Hematopoietic multipotent progenitor cell treated with erythropoietin and hydrocortisone succinate and interleukin-3 and kit ligand, for 8 days (in vitro differentiated cells): ENCODE measurements around the gene SFTPD.

Experiments used
- DNase-seq: peaks from one replicate; pipeline ENCODE4 v3.0.0-alpha.2; 2015

The SFTPD gene

DNA sequence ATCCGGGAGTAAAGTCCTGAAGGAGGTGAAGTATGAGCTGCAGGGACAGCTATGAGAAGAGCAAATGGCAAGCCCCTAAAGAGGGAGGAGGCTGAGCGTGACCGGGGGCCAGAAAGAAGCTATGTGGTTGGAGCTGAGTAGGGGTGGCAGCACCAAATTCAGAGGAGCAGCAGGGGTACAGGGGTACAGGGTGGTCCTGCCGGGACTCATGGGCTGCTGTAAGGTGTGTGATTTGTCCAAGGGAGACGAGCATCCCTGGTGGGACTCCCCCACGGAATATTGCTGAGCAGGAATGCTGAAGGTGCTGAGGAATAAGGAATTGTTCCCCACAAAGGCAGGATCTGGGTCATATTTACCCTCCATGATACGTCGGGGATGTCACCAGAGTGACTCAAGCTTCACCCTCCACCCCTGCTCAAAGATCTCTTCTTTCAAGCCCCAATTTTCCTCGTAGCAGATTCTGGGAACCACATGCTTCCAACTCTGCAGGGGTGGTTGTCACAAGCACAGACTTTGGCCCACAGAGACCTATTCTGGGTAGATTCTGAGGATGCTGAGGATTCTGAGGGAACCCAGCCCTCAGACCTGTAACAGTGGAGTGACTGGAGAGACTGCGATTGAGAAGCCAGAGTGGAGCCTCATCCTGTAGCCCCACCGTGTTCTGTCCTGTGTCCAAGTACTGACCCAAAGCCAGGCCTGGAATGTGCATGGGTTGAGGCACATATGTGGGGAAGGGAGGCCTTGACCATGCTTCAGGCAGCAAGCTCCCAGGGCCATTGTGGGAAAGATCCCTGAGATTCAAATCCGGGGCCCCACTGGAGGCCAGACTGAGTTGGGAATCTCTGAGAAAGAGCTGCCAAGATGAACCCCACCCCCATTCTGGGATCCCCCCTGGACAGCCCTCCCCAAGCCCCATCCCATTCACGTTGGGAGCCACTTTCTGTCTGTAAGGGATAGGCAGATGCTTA is 4.2 kb downstream of the SFTPD start:
- DNase-seq: no peak

GRCh38 chr10:79943871-79944270 is 5.0 kb downstream of the SFTPD start:
- DNase-seq: no peak

GRCh38 chr10:79942261-79943185 is 6.4 kb downstream of the SFTPD start:
- no peak for DNase-seq

- no peak for DNase-seq
Observed at GRCh38 chr10:79941585-79942210, 7.2 kb downstream of the SFTPD start.

DNA sequence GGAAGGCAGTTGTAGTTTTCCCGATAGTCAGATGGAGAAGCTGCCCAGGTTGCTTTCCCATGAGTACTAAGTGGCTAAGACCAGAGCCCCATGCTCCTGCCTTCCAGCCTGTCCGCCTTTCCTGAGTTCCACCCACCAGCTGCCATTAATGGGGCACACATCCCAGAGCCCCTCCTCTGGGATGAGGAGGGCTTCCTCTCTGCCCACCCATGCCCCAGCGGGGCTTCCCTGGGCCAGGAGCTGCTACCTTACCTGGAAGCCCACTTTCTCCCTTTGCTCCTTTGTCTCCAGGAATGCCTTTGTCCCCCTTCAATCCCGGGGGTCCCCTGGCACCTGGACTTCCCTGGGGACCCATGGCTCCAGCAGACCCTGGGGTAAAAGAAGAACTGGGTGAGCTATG is 7.8 kb downstream of the SFTPD start:
- no peak for DNase-seq

DNA sequence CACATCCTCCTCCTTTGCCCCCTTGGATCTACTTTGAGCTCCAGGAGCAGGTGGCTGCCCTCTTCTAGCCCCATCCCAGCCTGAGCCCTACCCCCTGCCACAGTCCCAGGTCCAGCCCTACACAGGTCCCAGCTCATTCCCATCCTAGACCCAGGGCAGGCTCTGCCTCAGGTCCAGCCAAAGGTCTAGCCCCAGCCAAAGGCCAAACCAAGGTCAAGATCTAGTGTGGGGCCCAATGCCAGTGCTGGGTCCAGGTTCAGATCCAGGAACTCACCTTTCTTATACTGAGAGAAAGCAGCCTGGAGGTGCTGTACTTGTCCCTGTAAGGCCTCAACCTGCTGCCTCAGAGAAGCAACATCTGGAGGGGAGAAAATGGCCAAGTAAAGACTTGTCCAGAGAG is 8.5 kb downstream of the SFTPD start:
- no peak for DNase-seq

DNA sequence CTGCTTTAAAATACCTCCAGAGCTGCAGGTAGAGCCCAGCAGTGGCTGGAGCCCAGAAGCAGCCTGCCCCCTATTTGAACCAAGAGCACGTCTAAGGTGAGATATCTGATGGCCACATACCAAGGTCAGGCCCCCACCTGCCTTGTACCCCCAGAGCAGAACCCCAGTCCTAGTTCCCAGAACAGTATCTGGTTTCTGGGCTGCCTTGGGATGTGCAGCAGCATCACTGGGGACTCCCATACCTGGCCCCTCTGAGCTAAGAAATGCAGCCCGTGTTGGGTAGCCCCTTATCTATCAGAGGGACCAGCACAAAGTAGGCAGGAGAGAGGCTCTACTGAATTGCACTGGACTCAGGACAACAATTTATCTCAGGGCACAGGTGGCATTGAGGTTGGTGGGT is 8.9 kb downstream of the SFTPD start:
- DNase-seq: no peak

DNA sequence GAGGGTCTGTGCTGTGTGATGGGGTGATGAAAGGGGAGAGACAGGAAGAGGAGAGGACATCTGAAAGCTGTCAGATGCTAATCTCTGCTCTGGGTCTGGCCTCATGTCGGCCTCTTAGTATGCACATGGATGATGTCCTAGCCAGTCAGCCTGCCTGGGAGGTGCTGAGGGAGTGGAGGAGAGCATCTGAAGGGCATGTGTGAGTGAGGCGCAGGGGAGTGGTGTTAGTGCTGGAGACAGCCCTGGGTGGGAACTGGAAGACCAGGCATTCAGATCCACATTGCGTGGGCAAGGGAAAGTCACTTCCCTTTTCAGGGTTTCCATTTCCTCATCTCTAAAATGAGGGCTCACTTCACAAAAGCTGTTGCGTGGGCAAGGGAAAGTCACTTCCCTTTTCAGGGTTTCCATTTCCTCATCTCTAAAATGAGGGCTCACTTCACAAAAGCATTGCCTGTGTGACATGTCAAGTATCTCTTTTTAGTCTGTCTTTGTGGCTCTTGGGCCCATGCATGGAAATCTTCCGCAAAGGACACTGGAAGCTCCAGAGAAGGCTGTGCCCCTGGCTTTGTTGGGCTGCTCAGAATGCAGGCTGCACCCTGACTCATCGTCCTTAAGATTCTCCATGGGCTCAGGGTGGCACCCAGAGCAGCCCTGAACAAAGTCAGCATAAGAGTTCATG is 10.0 kb downstream of the SFTPD start:
- peak; percentile 25 for DNase-seq

- no peak for DNase-seq
Observed at GRCh38 chr10:79937701-79938151, 11.2 kb downstream of the SFTPD start.

DNA sequence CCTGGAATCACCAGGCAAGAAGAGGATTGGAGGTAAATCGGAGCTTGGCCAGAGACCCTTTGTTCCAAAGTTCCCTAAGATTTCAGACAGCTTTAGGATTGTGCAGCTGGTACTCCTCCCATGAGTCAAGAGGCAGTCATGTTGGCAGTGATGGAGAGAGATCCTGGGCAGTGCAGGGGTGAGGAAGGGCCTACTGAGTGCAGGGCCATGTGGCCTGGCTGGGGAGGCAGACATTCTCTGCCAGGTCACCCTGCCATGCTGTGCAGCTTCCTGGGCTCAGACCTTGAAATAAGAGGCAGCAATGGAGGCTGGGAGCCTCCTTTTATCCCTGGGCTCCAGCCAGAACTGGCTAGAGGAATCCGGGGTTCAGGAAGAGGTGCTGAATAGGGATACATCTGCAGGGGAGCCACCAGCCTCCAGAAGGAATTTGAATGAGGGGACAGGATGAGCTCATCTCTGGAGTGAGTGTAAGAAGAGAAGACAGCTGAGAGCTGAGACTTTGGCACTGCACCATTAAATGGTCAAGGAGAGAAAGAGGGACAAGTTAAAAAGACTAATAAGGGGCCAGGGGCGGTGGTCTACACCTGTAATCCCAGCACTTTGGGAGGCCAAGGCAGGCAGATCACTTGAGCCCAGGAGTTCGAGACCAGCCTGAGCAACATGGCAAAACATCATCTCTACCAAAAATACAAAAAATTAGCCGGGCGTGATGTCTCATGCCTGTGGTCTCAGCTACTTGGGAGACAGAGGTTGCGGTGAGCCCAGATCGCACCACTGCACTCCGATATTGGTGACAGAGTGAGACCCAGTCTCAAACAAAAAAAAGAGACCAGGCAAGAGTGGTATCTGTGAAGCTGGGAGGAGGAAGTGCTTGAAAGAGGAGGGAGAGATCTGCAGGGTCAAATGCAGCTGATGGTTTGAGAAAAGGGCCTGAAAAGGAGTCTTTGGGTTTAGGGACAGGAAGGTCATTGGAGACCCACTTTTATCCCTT is 12.0 kb downstream of the SFTPD start:
- DNase-seq: no peak

DNA sequence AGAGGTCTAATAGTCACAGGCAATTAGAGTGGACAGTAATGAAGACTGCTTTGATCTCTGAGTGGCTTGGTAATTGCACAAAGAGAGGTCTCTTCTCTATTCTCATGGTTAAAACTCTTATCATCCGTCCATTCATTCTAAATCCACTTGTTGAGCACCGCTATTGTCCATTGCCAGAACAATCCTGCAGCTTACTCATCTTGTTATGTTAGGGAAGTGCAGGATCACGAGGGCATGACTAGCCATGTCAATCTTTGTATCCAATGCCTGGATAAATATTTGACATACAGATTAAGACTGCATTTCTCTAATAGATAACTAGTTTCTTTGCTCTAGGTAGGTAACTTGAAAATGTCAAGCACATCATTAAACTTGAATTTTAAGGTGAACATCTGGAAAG is 14.9 kb downstream of the SFTPD start:
- no peak for DNase-seq

GRCh38 chr10:79932841-79933379 is 16.0 kb downstream of the SFTPD start:
- no peak for DNase-seq

GRCh38 chr10:79932307-79932706 is 16.6 kb downstream of the SFTPD start:
- DNase-seq: no peak

DNA sequence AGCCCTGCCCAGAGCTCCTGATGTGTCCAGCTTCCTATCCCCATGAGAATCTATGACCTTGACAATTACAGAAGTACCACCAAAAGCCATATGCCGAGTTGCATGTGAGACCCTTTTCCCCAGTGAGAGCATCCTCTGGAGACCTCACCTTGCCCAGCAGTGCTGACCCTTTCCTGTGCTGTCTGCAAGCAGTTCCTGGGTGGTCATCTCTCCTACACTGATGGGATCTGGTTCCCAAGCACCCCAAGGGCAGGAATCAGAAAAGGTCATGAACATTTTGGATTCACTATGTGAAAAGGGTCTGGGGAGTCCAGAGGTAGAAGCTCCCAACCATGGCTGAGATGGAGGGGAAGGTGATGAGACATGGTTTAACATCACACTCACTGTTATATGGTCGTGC is 18.2 kb downstream of the SFTPD start:
- DNase-seq: no peak

DNA sequence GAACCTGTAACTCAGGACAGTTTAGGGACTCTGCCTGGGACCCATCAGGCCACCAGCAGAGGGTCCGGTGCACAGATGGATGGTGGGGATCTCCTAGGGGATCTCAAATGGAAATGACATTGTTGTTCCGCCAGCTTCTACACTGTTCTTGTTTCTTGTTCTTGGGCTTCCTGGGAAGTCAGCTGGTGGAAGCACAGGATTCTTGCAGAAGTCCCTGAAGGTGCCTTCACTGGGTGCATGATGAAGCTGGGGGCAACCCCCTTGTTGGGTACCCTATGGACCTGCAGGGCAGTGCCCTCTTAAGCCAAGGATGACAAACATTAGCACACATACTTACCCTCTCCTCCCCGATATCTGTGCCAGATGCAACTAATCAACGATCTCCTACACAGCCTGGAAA is 18.6 kb downstream of the SFTPD start:
- no peak for DNase-seq

- DNase-seq: peak; percentile 80
Observed at GRCh38 chr10:79929409-79929904, 19.4 kb downstream of the SFTPD start.

DNA sequence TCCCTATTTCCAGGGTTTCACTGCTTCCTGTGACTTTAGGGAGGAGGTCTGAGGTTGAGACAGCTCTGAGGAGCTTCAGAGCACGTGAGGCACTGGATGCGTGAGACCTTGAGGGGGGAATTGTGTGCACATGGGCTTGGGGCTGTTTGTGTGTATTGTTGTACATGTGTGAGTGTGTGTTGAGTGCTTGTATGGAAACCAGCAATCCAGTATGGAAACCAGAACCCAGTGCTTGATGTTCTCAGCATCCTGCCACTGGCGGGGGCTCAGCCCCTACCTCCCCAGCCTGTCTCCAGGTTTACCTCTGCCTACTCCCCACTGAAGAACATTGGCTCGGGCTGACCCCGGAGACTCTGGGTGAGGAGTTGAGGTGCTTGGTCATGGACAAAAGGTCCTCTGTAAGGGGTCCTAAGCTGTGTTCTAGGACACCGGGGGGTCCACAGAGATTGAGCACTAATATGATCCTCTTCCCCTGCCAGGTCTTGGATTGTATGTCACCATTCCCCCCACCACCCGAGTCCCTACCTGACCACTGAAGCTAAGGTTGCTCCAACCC is 20.8 kb downstream of the SFTPD start:
- no peak for DNase-seq

DNA sequence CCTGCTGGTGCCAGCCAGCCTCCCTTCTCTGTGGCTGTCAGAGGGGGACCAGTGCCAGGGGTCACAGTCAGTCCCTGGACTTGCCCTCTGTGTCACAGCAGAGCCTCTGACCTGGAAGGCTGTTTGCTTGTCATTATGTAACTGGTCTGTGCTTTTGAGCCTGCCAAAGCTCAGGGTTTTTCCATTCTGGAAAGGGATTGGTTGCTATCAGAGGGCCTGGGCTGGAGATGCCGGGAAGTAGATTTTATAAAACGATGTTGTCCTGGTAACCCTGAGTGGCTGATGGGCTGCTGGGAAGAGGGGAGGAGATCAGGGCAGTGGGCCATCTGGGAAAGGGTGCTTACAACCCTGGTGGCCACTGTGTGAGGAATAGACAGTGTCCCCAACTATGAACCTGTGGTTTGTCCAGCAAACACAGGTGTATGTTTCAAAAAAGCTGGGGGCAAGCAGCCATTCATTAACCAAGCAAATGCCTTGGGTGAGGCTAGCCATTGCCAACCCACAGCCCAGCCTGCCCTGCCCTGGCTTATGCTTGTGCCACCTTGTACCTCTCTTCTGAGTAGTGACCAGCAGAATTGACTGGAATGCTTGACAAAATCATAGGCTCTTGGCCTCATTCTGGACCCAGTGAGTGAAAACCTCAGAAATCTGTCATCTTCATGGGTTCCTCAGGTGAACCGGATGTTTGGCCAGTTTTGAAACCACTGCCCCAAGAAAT is 21.6 kb downstream of the SFTPD start:
- no peak for DNase-seq

- no peak for DNase-seq
Observed at GRCh38 chr10:79926037-79926436, 22.9 kb downstream of the SFTPD start.

GRCh38 chr10:79925614-79926013 is 23.3 kb downstream of the SFTPD start:
- no peak for DNase-seq
